ENCODE results near the gene EGFR.

DNA sequence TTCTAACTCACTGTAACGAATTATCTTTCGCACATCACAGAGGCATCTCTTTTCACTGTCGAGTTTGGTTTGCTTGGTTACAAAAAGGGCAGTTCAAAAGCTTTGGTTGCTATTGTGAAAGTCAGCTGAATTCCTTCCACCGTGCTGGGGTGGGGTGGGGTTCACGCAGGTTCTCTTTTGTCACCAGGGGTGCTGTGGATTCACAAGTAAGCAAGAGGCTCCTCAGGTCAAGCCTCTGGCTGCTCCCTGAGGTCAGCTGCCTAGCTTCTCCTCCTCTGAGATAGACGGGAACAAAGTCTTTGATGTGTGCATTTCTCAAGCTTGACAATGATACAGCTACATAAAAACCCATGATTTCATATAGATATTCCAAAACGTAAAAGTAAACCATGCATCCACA is 47.7 kb downstream of the EGFR start:
- TF ChIP-seq POLR2A (IDR thresholded peaks at IDR 0.05): no peak
- TF ChIP-seq, protein P1, sequence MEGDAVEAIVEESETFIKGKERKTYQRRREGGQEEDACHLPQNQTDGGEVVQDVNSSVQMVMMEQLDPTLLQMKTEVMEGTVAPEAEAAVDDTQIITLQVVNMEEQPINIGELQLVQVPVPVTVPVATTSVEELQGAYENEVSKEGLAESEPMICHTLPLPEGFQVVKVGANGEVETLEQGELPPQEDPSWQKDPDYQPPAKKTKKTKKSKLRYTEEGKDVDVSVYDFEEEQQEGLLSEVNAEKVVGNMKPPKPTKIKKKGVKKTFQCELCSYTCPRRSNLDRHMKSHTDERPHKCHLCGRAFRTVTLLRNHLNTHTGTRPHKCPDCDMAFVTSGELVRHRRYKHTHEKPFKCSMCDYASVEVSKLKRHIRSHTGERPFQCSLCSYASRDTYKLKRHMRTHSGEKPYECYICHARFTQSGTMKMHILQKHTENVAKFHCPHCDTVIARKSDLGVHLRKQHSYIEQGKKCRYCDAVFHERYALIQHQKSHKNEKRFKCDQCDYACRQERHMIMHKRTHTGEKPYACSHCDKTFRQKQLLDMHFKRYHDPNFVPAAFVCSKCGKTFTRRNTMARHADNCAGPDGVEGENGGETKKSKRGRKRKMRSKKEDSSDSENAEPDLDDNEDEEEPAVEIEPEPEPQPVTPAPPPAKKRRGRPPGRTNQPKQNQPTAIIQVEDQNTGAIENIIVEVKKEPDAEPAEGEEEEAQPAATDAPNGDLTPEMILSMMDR (IDR thresholded peaks at IDR 0.05): no peak

All from adrenal gland (tissue), 5 donors.